Stimulated activated naive CD8-positive, alpha-beta T cell treated with anti-CD3 and anti-CD28 coated beads, Interleukin-15, amount 100 ng/mL, for 72 hours (primary cell): ENCODE results near the gene PPP1R3A.

Experiments used
- ATAC-seq: fragments of 150-1000 bp; cut with Tn5 transposase; 2 replicates; pipeline ENCODE4 v1.10.0; 2021; ENCODE audit warnings: mild to moderate bottlenecking, moderate library complexity
- DNase-seq, 2 donors: peaks; one replicate each; pipeline ENCODE4 v3.0.0; 2021 to 2022
- H3K27ac Mint-ChIP-seq, 2 donors: one replicate each; pipeline ENCODE4 v1.8.0; 2022; ENCODE audit warnings: mild to moderate bottlenecking in 2 of 2, mixed read lengths in 2 of 2, moderate library complexity in 2 of 2
- H3K27me3 Mint-ChIP-seq: one replicate; pipeline ENCODE4 v1.8.0; 2022; ENCODE audit warnings: mixed read lengths
- H3K4me1 Mint-ChIP-seq: one replicate; pipeline ENCODE4 v1.8.0; 2022; ENCODE audit warnings: mild to moderate bottlenecking, mixed read lengths
- H3K4me3 Mint-ChIP-seq, 2 donors: one replicate each; pipeline ENCODE4 v1.8.0; 2022; ENCODE audit warnings: mild to moderate bottlenecking in 2 of 2, mixed read lengths in 2 of 2, moderate library complexity in 1 of 2
- H3K9me3 Mint-ChIP-seq, 2 donors: one replicate each; pipeline ENCODE4 v1.8.0; 2022; ENCODE audit warnings: mixed read lengths in 2 of 2

PPP1R3A gene

GRCh38 chr7:113831556-113831955, 87.3 kb downstream of the PPP1R3A start:
- ATAC-seq (no peak), DNase-seq (no peak)
- H3K4me3 Mint-ChIP-seq: no peak overlapping the region
- no peaks in the 10 kb centered on the region for H3K4me1 Mint-ChIP-seq
- H3K27ac Mint-ChIP-seq: no peak overlapping the region
- no peaks in the 10 kb centered on the region for H3K27me3 Mint-ChIP-seq
- H3K9me3 Mint-ChIP-seq: peaks cover 4 to 12% of the 10 kb centered on the region in 2 donors

GRCh38 chr7:113828581-113828980, 90.2 kb downstream of the PPP1R3A start:
- Mint-ChIP-seq H3K27ac (no peak overlapping the region), H3K27me3 (no peaks in the 10 kb centered on the region), H3K4me3 (no peak overlapping the region), H3K4me1 (no peaks in the 10 kb centered on the region), H3K9me3 (peaks cover 4 to 12% of the 10 kb centered on the region in 2 donors)
- no peak for DNase-seq
- ATAC-seq: no peak
